ENCODE data around the gene BRICD5.

Gene BRICD5

DNA sequence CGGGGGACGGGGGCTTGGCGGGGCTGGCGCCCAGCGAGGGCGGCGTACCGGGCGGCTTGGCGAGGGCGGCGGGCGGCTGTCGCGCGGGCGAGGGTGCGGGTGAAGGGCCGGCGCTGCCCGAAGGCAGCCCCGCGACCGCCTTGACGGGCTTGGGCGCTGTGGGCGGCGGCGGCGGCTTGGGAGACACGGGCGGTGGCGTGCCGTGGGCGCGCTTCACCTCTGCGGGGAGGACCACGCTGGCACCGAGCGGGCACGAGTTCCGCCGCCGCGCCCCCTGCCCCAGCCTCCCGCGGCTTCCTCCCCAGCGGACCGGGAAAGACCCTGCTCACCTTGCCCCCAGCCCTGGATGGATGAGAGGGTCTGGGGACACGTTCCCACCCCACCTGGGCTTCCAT lies 31.6 kb downstream of the BRICD5 start:
- no peak for DNase-seq

DNA sequence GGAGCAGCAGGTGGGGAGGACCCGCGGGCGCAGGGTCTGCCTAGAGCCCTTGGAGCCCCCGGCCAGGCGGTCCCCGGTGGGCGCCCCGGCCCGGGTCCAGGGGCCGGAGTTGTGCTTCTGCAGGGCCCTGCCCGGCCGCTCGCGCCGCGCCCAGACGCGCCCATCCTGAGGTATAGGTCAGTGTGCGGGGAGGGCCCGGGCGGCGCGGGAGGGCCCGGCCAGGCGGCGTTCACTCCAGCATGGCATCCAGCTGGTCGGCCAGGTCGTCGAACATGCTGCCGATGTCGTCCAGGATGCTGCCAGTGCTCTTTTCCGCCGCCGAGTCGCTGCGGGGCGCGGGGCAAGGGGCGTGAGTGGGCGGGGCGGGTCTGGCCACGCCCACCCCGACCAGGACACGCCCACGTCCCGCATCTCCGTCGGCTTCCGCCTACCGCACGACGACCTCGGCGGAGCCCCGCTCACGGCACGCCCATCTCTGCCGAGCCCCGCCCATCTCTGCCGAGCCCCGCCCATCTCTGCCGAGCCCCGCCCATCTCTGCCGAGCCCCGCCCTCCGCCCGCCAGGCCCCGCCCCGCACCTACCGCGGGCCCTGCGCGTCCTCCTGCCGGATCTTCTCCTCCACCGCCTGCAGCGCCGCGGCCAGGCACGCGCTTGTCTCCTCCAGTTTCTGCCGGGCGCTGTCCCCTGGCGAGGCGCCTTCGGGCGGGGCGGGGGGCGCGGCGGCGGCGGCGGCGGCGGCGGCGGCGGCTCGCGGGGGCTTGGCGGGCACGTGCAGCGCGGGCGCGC lies 32.1 kb downstream of the BRICD5 start:
- DNase-seq, result peak; percentile 38

DNA sequence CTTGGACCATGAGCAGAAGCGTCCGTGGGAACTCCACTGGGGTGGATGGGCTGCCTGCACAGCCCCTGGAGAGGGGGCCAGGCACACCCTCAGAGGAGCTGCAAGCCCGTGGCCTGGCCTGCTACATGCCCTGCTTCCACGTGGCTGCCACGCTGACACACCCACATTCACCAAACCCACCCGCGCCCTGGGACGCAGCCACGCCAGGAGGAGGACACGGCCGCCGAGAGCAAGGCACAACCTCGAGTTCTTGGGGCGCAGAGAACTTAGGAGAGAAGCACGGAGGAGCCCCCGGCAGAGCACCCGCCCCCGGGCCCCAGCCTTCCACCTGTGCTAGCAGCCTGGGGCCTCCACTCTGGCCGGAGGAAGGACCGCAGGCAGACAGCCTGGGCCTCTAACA lies 33.1 kb downstream of the BRICD5 start:
- DNase-seq, result no peak

DNA sequence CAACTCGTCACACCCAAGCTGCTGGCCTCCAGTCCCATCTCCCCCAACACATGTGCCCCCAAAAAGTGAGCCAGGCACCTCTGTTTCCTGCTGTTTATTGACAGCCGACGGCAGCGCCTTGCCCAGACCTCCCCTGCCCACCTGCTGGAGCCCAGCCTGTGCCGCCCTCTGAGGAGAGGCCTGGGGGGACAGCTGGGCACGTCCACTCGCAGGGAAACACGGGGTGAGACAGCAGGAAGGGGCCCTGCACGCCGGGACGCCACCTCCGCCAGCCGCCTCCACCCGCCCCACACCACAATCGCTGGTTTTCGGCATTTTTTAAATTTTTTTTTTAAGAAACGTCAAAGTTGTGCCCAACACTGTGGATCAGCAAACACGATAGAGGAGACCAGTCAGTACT lies 33.6 kb downstream of the BRICD5 start:
- DNase-seq, result no peak

DNA sequence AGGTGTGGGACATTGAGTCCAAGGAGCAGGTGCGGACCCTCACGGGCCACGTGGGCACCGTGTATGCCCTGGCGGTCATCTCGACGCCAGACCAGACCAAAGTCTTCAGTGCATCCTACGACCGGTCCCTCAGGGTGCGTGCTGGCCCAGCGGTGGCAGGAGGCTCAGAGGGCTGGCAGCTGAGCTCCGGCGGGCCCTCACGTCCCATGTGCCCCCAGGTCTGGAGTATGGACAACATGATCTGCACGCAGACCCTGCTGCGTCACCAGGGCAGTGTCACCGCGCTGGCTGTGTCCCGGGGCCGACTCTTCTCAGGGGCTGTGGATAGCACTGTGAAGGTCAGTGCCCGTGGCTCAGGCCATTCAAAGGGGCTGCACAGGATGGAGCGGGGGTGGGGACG lies 34.6 kb downstream of the BRICD5 start:
- no peak for DNase-seq

DNA sequence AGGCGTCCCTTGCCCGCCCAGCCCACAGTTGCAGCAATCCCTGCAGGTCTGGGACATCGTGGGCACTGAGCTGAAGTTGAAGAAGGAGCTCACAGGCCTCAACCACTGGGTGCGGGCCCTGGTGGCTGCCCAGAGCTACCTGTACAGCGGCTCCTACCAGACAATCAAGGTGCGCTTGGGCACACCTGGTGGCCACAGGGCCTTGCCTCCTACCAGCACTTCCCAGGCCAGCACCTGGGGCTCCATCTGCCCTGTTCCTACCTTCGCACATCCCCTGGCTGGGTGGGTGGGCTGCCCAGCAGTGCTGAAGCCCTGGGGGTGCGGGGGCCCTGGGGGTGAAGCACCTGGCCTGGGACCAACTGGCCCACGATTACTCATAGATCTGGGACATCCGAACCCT lies 35.2 kb downstream of the BRICD5 start:
- DNase-seq, result no peak

DNA sequence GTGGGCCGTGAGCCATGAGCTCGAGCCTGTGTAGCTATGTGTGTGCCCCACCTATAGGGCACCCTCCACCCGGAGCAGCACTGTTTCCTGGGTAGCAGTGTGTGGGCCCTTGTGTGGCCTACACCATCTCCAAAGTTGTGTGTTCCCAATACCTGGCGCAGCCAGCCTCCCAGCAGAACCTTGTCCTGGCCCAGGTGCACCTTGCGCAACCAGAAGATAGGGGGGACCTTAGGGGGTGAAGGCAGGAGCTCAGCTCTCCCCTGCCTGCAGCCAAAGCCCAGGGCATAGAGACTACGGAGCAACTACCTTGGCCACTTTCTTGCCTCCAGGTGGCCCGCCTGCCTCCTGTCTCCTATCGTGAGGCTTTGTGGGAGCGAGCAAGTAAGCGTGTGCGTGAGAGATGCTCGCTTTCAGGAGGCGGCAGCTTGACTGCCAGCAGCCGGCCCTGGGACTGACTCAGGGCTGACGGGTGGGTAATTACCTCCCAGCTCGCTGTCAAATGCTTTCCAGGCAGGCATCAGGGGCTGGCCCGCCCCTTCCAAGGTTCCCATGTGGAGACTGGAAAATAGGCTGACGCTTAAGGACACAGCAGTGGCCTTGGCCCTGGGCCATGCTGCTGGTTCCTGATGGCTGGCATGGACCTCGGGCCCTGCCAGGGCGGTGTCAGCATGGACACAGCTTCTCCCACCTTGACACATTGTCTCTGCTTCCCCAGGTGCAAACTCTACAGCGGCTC lies 36.1 kb downstream of the BRICD5 start:
- no peak for DNase-seq

DNA sequence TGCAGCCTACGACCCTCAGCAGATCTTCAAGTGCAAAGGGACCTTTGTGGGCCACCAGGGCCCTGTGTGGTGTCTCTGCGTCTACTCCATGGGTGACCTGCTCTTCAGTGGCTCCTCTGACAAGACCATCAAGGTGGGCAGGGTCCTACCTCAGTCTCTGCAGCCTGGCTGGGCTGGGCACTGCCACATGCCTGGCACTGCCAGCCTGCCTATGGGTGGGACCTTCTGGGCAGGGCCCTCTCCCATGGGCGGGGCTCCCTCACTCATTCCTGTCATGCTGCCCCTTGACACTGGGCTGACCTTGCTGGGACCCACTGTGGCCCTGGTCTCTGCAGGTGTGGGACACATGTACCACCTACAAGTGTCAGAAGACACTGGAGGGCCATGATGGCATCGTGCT lies 36.7 kb downstream of the BRICD5 start:
- DNase-seq, result no peak

DNA sequence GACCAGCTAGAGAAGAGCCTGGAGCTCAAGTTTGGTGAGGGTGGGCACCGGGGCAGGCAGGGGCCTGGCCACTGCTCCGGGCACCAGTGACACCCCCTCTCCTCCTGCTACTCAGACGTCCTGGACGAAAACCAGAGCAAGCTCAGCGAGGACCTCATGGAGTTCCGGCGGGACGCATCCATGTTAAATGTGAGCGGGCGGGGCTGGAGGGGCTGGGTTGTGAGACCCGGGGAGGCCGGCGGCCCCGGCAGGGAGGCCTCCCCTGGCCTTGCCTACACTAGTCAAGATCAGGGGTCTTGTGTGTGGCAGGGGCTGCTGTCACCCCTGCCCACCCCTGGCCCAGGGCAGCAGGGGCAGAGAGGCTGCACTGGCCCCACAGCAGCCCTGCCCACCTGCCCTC lies 37.3 kb downstream of the BRICD5 start:
- DNase-seq, result no peak

DNA sequence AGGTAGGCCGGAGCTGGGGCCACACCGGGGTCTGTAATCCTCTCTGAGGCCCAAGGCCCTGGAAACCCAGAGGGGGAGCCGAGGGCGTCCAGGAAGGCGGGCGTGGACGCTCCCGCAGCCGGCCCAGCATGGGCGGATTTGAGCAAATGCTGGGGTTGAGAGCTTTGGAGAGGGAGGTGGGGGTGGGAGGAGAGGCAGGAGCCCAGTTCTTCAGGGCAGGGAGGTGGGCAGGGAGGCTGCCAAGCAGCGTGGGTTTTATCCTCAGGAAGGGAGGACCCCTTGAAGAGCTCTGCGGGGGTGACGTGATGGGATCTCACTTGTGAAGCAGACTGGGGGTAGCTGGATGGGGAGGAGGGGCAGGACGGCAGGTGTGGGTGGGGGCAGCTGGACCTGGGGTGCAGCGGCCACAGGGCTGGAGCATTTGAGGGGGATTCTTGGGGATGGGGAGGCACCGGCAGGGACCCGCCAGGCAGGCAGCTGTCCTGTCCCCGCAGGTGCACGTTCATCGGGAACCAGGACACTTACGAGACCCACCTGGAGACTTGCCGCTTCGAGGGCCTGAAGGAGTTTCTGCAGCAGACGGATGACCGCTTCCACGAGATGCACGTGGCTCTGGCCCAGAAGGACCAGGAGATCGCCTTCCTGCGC lies 37.9 kb downstream of the BRICD5 start:
- no peak for DNase-seq

DNA sequence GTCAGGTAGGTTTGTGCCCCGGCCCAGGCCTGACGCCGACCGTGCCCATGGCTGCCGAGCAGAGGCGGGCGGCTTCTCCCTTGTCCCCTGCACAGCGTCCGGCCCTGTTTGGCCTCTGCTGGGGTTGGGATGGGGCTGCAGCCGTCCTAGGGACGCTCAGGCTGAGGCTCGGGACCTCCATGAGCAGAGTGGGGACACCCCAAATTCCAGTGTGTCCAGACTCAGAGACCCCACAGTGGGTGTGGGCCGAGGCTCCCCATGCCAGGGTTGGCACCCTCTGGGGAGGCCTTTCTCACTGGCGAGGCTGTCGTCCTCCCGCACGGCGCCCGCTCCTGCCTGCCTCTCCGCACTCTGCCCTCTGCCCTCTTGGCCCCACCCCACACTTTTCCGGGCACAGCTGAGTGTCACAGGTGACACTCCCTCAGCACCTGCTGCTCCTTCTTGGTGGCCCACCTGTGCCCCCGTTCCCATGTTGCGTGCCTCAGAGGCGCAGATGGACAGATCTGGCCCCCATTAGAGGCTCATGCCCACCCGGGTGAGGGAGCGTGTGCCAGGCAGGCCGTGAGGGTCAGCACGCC lies 39.0 kb downstream of the BRICD5 start:
- no peak for DNase-seq

DNA sequence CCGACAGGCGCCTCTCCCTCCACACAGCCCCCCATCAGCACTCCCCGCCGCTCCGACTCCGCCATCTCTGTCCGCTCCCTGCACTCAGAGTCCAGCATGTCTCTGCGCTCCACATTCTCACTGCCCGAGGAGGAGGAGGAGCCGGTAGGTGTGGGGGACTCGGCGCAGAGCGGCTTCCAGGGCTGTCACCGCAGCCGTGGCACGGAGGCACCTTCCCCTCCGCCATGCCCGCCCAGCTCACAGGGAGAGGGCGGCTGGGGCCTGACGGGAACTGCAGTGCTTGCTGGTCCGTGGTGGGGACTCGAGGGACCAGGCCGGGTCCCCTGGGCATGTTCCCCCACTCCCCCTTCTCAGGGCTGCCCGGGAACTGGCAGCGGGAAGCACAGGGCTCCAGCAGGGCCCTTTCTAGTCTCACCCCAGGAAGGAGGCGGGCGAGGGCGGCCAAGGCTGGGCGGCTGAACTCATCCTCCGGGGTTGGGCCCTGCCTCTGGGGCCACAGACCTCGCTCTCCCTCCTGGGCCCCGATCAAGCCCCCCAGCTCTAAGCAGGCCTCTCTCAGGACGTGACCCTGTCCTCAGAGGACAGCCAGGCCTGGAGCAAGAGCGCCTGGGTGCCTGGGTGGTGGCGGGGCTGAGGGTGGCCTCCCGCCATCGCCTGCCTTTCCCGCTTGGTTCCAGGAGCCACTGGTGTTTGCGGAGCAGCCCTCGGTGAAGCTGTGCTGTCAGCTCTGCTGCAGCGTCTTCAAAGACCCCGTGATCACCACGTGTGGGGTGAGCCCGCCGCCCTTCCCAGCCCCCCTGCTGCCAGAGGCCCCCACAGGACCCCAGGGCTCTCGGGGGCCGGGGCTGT lies 39.9 kb downstream of the BRICD5 start:
- no peak for DNase-seq

DNA sequence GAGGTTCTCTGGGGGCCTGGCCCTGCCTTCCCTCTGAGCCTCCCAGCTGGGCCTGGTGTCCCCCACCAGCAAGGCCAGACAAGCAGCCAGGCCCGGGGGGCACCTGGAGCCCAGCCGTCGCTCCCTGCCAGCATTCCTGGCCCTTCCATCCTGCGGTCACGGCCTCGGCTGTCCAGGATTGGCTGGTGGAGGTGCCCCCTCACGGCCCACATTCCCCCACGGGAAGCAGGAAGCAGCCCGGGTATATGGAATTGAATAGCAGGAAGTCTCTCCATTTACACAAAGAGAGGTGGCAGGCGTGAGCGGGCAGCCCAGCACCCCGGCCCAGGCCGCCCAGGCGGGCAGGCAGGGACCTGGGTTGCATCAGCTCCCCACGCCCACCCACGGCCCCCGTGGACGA lies 40.6 kb downstream of the BRICD5 start:
- no peak for DNase-seq

DNA sequence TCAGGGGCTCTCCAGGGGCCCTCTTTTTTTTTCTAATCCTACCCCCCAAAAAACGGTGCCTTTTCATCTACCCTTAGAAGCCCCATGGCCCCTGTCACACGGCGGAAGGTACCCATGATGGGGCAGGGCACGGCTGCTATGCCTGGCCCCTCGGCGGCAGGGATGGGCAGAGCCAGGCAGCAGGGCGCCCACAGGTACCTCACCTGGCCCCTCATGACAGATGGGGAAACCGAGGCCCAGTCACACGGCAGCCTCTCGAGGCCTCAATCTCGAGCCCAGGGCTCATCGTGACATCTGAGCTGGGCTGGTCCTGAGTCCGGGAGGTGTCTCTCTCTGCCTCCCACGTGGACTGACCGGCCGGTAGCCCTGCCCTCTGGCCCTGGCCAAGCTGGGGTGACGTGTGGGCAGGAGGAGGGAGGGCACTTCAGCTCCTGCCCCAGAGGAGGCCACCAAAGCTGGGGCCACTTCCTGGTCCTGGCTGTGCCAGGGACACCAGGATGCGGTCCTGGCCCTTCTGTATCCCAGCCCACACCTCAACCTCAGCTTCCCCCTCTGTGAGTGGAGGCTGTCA lies 43.5 kb downstream of the BRICD5 start:
- no peak for DNase-seq

DNA sequence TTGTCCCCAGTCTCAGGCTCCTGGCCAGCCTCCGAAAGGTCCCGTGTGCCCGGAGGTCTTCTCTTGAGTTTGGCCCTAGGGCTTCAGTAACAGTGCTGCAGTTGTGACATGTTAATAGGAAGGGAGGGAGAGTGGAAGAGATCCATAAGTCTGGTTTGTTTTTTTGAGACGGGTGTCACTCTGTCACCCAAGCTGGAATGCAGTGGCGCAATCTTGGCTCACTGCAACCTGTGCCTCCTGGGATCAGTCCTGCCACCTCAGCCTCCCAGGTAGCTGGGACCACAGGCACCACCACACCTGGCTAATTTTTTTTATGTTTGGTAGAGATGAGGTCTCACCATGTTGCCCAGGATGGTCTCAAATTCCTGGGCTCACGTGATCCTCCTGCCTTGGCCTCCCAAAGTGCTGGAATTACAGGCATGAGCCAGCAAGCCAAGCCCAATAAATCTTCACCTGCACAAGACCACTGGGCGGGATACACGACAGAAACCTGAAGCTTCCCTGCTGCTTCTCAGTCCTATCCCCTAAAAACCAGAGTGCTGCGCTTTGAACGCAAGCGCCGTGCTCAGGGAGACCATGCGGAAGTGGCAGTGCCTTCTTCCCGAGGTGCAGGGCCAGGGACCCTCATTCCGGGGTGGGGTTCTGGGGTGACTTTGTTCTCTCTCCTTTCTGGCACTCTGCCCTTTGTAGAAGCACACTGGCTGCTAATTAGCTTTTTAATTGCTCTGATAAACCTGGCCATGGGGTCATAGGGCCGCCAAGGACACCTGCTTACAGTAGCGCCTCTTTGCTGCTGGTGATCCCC lies 44.2 kb downstream of the BRICD5 start:
- no peak for DNase-seq

DNA sequence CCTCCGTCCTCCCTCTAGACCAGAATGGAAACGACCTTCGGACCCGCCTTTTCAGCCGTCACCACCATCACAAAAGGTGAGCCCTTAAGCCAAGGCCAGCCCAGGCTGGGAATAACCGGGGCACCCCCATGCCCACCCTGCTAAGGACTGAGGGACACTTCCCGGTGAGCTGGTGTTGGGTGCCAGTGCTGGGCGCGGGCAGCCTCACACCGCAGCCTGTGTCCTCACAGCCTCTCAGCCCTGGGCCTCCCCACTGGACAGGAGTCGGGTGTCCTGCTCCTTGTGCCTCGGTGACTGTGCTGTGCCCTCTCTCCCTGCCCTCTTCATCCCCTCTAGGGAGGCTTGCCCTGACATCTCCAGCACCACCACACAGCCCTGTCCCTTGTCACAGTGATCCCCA lies 44.8 kb downstream of the BRICD5 start:
- DNase-seq, result no peak

DNA sequence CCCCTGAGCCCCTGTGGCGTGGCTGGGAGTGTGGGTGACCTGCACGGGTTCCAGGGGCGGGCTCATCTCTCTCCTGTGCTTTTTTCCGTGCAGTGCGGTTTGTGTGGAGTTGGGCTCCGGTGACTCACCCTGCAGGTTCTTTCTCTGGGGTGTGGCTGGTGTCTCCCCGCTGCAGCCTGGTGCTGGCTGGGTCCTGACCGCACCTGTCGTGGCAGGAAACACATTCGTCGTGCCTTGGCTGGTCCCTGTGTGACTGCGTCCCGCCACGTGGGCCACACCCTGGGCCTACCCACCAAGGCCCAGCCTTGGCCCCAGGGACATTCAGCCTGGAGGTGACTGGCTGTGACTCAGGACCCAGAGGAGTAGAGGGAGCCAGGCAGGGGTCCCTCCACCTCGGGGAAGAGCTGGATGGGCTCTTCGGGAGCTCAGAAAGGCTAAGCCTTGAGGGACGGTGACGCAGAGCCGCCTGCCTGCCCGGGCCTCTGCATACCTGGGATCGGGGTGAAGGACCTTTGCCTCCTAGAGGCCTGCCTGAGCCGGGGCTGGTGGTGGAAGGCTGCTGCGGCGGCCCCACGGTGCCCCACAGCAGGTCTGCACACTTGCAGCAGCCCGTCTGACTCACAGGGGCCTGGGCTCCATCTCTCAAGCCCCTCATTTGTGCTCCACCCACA lies 47.3 kb downstream of the BRICD5 start:
- no peak for DNase-seq

DNA sequence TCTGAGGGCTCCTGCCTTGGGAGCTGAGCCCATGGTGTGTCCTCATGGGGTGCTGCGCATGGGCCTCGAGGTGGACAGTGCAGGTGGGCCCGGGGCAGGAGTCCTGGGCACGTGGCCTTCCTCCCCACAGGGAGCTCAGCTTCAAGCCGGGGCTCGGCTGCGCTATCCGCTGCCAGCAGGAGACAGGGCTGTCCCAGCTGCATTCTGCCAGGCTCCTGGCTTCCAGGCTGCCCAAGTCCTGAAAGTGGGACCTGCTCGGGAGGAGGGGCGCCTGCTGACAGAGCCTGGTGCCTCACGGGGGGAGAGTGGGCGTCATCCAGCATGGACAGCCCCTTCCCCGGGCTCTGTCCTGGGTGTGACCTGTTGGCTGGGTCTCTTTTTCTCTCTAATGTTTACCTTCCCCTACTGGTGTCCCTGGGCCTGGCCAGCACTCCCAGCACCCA lies 48.0 kb downstream of the BRICD5 start:
- no peak for DNase-seq

DNA sequence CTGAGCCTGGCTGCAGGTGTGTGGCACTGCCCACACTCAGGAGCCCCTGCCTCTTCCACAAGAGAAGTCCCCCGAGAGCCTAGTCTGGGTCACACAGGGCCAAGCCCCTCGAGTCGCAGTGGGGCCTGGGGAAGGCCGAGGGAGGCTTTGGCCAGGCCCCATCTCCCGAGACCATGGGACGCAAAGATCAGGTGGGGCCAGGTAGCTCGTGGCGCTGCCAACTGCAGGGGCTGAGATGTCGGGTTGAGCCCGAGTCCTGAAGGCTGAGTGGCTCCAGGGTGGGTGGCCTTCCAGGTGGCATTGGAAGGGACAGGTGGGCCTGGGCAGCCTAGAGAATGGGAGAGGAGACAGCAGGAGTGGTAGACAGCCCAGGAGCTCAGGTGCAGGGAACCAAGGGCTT lies 48.8 kb downstream of the BRICD5 start:
- DNase-seq, result no peak

DNA sequence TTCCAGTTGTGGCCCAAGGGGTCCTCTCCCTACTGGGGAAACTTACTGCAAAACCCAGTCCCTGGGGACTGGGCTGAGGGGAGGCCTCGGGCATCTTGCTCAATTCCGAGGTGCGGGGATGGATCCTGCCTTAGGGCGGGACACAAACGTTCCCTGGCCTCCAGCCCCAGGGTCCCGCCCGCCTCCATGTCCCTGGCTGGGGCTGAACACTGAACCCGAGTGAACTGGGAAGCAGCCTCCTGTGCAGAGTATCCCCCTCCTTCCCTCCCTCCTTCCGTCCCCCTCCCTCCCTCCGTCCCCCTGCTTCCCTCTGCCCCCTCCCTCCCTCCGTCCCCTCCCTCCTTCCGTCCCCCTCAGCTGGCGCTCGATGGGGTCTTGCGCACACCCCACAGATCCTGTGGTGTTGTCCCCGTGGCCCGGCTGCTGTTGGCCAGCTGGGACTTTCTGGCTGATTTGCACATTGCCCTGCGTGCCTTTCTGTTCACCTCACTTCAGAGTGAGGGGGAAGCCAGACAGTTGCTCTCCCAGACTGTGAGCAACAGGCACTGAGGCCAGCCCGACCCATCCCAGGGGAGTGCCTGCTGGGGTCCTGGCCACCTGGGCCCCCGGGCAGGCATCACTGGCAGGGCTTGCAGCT lies 49.6 kb downstream of the BRICD5 start:
- no peak for DNase-seq

Measured in stimulated activated CD4-positive, alpha-beta T cell treated with anti-CD3 and anti-CD28 coated beads, Interleukin-4, amount 100 ng/mL, for 1 hour (primary cell).